SU-DHL-6 (cell line): ENCODE results near the gene ARHGEF39.

ENCODE experiments used
- H2AFZ ChIP-seq: fragments of 200-600 bp; sonication (generic); 2 replicates; pipeline ENCODE4 v1.6.1; 2014; ENCODE audit warnings: low read depth, mild to moderate bottlenecking, moderate library complexity, mixed read lengths, antibody characterized with exemption, low read length; ENCODE audit not compliant: severe bottlenecking
- H3F3A ChIP-seq: fragments of 200-600 bp; shearing (Covaris generic); 2 replicates; pipeline ENCODE4 v1.6.0; 2016; ENCODE audit warnings: antibody characterized with exemption, mild to moderate bottlenecking; ENCODE audit not compliant: insufficient read depth
- H3K27ac ChIP-seq: fragments of 200-600 bp; sonication (generic); 2 replicates; pipeline ENCODE4 v1.5.1; 2016; ENCODE audit warnings: low read depth, mild to moderate bottlenecking, low read length, moderate library complexity, mixed read lengths
- H3K27me3 ChIP-seq: fragments of 200-600 bp; sonication (generic), shearing (Covaris generic); 2 replicates; pipeline ENCODE4 v1.6.0; 2014; ENCODE audit warnings: mild to moderate bottlenecking, low read length
- H3K36me3 ChIP-seq: fragments of 200-600 bp; sonication (generic); 2 replicates; pipeline ENCODE4 v1.6.1; 2014; ENCODE audit warnings: mild to moderate bottlenecking, low read length, mixed read lengths
- H3K4me2 ChIP-seq: fragments of 300-600, 200-600 bp; shearing (Covaris generic), sonication (generic); 2 replicates; pipeline ENCODE4 v1.6.0; 2014; ENCODE audit warnings: low read length, low read depth, mild to moderate bottlenecking; ENCODE audit not compliant: poor library complexity, severe bottlenecking
- H3K4me3 ChIP-seq: fragments of 200-600 bp; sonication (generic); 2 replicates; pipeline ENCODE4 v1.5.1; 2014; ENCODE audit warnings: antibody characterized with exemption, low read length, mild to moderate bottlenecking, mixed read lengths; ENCODE audit not compliant: insufficient read depth, poor library complexity, severe bottlenecking
- H3K79me2 ChIP-seq: fragments of 200-600 bp; sonication (generic); 2 replicates; pipeline ENCODE4 v1.6.1; 2014; ENCODE audit warnings: mild to moderate bottlenecking, low read length, moderate library complexity; ENCODE audit not compliant: insufficient read depth
- H3K9ac ChIP-seq: fragments of 200-600 bp; sonication (generic); 2 replicates; pipeline ENCODE4 v1.7.0; 2014; ENCODE audit warnings: mild to moderate bottlenecking, low read length
- H3K9me2 ChIP-seq: fragments of 200-600 bp; sonication (generic); replicated peaks from 2 replicates; pipeline ENCODE4 v1.6.1; 2014; ENCODE audit warnings: low read length; ENCODE audit not compliant: insufficient read depth
- H3K9me3 ChIP-seq: fragments of 200-600 bp; sonication (generic); 2 replicates; pipeline ENCODE4 v1.6.1; 2014; ENCODE audit warnings: low read length, mixed read lengths; ENCODE audit not compliant: insufficient read depth
- H4K20me1 ChIP-seq: fragments of 200-600 bp; sonication (generic); 2 replicates; pipeline ENCODE4 v1.6.1; 2014; ENCODE audit warnings: low read depth, mild to moderate bottlenecking, antibody characterized with exemption, low read length, moderate library complexity, mixed read lengths
- EZH2phosphoT487 ChIP-seq: fragments of 200-600 bp; sonication (generic), shearing (Covaris generic); conservative IDR thresholded peaks from 2 replicates; pipeline ENCODE4 v1.6.1; 2018; ENCODE audit warnings: mild to moderate bottlenecking, antibody characterized with exemption, low read length, moderate library complexity, mixed read lengths
- TF ChIP-seq, protein P1 (sequence below): fragments of 200-600 bp; sonication (generic); IDR thresholded peaks from one replicate; pipeline ENCODE4 v1.5.1; 2017; ENCODE audit warnings: antibody characterized with exemption, mild to moderate bottlenecking, low read length, moderate library complexity; ENCODE audit not compliant: insufficient read depth, poor library complexity, severe bottlenecking

The ARHGEF39 gene

DNA sequence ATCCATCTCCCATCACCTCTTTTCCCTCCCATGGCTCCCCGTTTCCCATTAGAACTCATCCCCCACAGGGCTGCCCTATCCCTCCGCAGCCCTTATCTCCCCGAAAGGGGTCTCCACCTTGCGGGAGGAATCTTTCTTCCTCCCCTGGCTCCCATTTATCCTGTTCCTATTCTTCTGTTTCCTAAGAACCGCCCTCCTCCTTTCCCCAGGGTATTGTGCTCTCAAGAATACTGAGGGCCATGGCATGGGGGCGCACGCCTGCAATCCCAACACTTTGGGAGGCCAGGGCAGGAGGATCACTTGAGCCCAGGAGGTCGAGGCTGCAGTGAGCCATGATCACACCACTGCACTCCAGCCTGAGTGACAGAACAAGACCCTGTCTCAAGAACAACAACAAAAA lies 47.4 kb downstream of the ARHGEF39 start:
- Histone ChIP-seq H3F3A (peaks cover 54% of the 10 kb centered on the region), H3K4me3 (peak overlapping the region; percentile 25), H2AFZ (peak overlapping the region; percentile 22), H3K9me3 (no peaks in the 10 kb centered on the region), H3K36me3 (no peaks in the 10 kb centered on the region), H3K4me2 (peak overlapping the region; percentile 63), H3K27me3 (no peaks in the 10 kb centered on the region), H3K27ac (peak overlapping the region; percentile 94), H4K20me1 (no peaks in the 10 kb centered on the region), H3K9me2 (no peaks in the 10 kb centered on the region), H3K9ac (peak overlapping the region; percentile 54), H3K79me2 (no peaks in the 10 kb centered on the region)
- TF ChIP-seq, protein P1, sequence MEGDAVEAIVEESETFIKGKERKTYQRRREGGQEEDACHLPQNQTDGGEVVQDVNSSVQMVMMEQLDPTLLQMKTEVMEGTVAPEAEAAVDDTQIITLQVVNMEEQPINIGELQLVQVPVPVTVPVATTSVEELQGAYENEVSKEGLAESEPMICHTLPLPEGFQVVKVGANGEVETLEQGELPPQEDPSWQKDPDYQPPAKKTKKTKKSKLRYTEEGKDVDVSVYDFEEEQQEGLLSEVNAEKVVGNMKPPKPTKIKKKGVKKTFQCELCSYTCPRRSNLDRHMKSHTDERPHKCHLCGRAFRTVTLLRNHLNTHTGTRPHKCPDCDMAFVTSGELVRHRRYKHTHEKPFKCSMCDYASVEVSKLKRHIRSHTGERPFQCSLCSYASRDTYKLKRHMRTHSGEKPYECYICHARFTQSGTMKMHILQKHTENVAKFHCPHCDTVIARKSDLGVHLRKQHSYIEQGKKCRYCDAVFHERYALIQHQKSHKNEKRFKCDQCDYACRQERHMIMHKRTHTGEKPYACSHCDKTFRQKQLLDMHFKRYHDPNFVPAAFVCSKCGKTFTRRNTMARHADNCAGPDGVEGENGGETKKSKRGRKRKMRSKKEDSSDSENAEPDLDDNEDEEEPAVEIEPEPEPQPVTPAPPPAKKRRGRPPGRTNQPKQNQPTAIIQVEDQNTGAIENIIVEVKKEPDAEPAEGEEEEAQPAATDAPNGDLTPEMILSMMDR: no peak
- TF ChIP-seq EZH2phosphoT487: no peak

DNA sequence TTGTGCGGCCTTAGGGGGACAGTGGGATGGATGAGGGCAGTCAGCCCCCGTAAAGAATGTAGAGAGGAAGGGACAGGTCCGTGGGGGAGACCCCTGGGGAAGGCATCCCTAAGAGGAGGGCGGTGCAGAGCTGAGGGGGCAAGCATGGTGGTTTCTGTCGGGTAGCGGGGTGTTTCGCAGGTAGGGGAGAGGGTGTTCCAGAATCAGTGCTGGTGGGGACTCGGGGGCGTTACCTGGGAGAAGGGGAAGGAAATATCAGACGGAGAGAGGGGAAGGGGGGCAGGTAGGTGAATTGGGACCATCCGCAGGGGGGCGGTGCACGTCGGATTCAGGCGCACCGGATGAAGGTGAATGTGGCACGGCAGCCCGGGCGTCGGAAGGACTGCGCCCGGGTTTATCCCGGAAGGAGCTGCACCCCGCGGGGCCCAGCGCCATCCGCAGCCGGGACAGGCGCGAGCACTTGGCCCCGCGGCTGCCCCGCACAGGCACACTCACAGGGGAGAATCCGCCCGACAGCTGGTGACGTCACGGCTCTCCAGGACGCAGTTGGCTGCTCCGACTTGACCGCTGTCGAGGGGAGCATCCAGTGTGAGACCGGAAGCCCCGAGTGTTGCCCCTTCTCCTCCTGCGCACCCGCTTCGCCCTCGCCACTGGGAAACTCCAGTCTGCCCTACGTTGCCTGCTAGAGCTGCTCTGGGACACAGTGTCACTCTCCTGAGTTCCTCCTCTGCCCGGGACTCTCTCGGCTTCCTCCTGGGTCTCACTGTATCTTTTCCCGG lies 48.1 kb downstream of the ARHGEF39 start:
- Histone ChIP-seq H3K4me3 (peak overlapping the region; percentile 25), H3K9me3 (no peaks in the 10 kb centered on the region), H3K9ac (peak overlapping the region; percentile 54), H3K27me3 (no peaks in the 10 kb centered on the region), H3K9me2 (no peaks in the 10 kb centered on the region), H3K36me3 (no peaks in the 10 kb centered on the region), H3F3A (peaks cover 51% of the 10 kb centered on the region), H2AFZ (peak overlapping the region; percentile 22), H3K27ac (peak overlapping the region; percentile 94), H3K4me2 (peak overlapping the region; percentile 63), H3K79me2 (no peaks in the 10 kb centered on the region), H4K20me1 (no peaks in the 10 kb centered on the region)
- TF ChIP-seq, protein P1: no peak
- TF ChIP-seq EZH2phosphoT487: no peak

DNA sequence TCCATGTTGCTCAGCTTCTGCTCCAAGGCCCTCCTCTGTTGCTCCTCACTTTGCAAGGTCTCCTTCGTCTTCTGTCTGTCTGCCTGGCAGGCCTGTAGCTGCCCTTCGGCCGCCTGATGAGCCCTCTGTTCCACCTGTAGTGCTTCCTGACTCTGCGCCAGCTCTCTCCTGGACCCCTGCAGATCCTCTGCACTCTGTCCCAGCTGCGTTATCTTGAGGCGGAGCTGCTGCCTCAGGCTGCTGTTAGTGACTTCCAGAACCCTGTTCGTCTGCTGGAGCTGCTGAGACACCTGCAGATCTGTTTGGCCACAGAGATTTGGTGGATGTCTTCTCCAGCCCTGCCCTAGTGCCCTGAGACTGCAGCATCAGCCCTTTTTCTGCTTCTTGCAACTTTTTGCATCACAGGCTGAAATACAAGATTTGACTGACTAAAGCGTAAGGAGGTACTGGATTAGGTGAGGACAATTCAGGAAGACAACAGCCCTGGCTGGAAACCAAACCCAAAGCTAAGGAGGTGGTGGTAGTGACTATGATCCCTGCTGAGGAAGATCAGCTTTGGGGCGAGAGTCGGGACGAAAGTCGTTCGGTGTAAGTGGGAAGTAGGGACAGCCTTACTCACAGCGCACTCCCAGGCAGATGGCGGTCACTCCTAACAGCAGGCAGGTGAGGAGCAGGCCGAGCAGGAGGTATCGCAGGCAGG lies 48.9 kb downstream of the ARHGEF39 start:
- Histone ChIP-seq H3K9me2 (no peaks in the 10 kb centered on the region), H2AFZ (no peak overlapping the region), H3F3A (peaks cover 44% of the 10 kb centered on the region), H3K4me2 (peak overlapping the region; percentile 63), H3K36me3 (no peaks in the 10 kb centered on the region), H3K9me3 (no peaks in the 10 kb centered on the region), H4K20me1 (no peaks in the 10 kb centered on the region), H3K9ac (0 out of 2 replicates have a peak overlapping the region, but pooled peaks have one; percentile 54), H3K79me2 (no peaks in the 10 kb centered on the region), H3K27ac (peak overlapping the region; percentile 17; the same call in 1 of the 2 replicates), H3K27me3 (no peaks in the 10 kb centered on the region), H3K4me3 (no peak overlapping the region)
- TF ChIP-seq, protein P1: no peak
- no peak for TF ChIP-seq EZH2phosphoT487
